Endothelial cell of umbilical vein (primary cell): ENCODE data around the gene FAM124B. TPM values are rescaled to one million over a fixed set of nuclear protein-coding genes. Genes with fewer than 3 reads are reported as not detected.

Experiments used
- BruUV-seq: library from RNA; stranded (reverse); fragments of 400-500 nt; replicated peaks from 2 replicates; lab custom pipeline; 2021; lab: Mats Ljungman, UMichigan
- CTCF ChIA-PET: fragments of 300-600, 350-600 bp; sonication (Branson Sonifier 250); formaldehyde crosslinking; loops from one replicate; lab custom pipeline; 2021; ENCODE audit warnings: antibody characterized with exemption, inconsistent platforms; lab: Charles Lee
- POLR2A ChIA-PET: fragments of 300-600, 350-600 bp; sonication (Branson Sonifier 250); formaldehyde crosslinking; loops from one replicate; lab custom pipeline; 2021; ENCODE audit warnings: antibody characterized with exemption, inconsistent platforms; lab: Charles Lee
- DNase-seq: peaks from one replicate; pipeline ENCODE4 v3.0.0-alpha.2; 2011; ENCODE audit warnings: low read depth, low spot score
- FAIRE-seq: peaks from 2 replicates; lab custom pipeline; 2011; peaks lifted over from hg19 to GRCh38; lab: Jason Lieb, UNC
- H2AFZ ChIP-seq: 2 replicates; pipeline ENCODE4 v1.6.0; 2012; ENCODE audit warnings: low read depth, low read length, control low read depth, inconsistent platforms
- H3K27ac ChIP-seq: 2 replicates; pipeline ENCODE4 v1.5.1; 2011; ENCODE audit warnings: low read depth, mild to moderate bottlenecking, control low read depth, low read length, moderate library complexity; ENCODE audit not compliant: insufficient read depth
- H3K27me3 ChIP-seq, 2 experiments: 2 replicates each; pipeline versions ENCODE4 v1.6.0 to v1.6.1; 2011; ENCODE audit warnings: low read length in 2 of 2, mixed read lengths in 1 of 2; ENCODE audit not compliant: control insufficient read depth in 2 of 2, insufficient read depth in 2 of 2
- H3K36me3 ChIP-seq, 2 experiments: 2 replicates in 1 of 2; 3 replicates in 1 of 2; pipeline ENCODE4 v1.5.1; 2011; ENCODE audit warnings: low read length in 2 of 2, mild to moderate bottlenecking in 1 of 2, moderate library complexity in 1 of 2; ENCODE audit not compliant: control insufficient read depth in 2 of 2, insufficient read depth in 2 of 2; ENCODE audit errors: extremely low read depth in 1 of 2
- H3K4me1 ChIP-seq: 3 replicates; pipeline ENCODE4 v1.5.1; 2011; ENCODE audit warnings: mild to moderate bottlenecking, low read length; ENCODE audit not compliant: control insufficient read depth, insufficient read depth; ENCODE audit errors: extremely low read depth
- H3K4me2 ChIP-seq: 2 replicates; pipeline ENCODE4 v1.6.1; 2011; ENCODE audit warnings: low read length, control low read depth, mixed read lengths; ENCODE audit not compliant: insufficient read depth
- H3K4me3 ChIP-seq, 3 experiments: fragments of 200-600 bp in 1 of 3; sonication (generic), shearing (Covaris generic) in 1 of 3; replicated peaks in 1 of 3; 2 replicates each; pipeline ENCODE4 v1.5.1; 2011 to 2016; ENCODE audit warnings: control low read depth in 3 of 3, low read length in 3 of 3, mild to moderate bottlenecking in 2 of 3, inconsistent platforms in 1 of 3, low read depth in 1 of 3, moderate library complexity in 1 of 3; ENCODE audit not compliant: insufficient read depth in 1 of 3
- H3K79me2 ChIP-seq: 2 replicates; pipeline ENCODE4 v1.6.0; 2012; ENCODE audit warnings: low read length, inconsistent platforms; ENCODE audit not compliant: control insufficient read depth, insufficient read depth
- H3K9ac ChIP-seq: replicated peaks from 2 replicates; pipeline ENCODE3; 2011; ENCODE audit warnings: low read length, control low read depth; ENCODE audit not compliant: insufficient read depth; ENCODE audit errors: extremely low read depth
- H3K9me1 ChIP-seq: replicated peaks from 3 replicates; pipeline ENCODE4 v1.6.0; 2011; ENCODE audit warnings: mild to moderate bottlenecking, low read length; ENCODE audit not compliant: control insufficient read depth, insufficient read depth; ENCODE audit errors: extremely low read depth
- H3K9me3 ChIP-seq: replicated peaks from 2 replicates; pipeline ENCODE4 v1.5.1; 2012; ENCODE audit warnings: low read length, inconsistent platforms; ENCODE audit not compliant: control insufficient read depth, insufficient read depth
- H4K20me1 ChIP-seq: replicated peaks from 2 replicates; pipeline ENCODE3; 2011; ENCODE audit warnings: mild to moderate bottlenecking, low read length; ENCODE audit not compliant: control insufficient read depth, insufficient read depth; ENCODE audit errors: extremely low read depth
- EZH2 ChIP-seq: IDR thresholded peaks from 2 replicates; pipeline ENCODE4 v1.6.1; 2012; ENCODE audit warnings: borderline replicate concordance, low read depth, mild to moderate bottlenecking, moderate library complexity, low read length, inconsistent platforms; ENCODE audit not compliant: severe bottlenecking
- FOS ChIP-seq: IDR thresholded peaks from 2 replicates; pipeline ENCODE4 v1.6.1; 2011; ENCODE audit warnings: mild to moderate bottlenecking, low read length, moderate library complexity, borderline replicate concordance; ENCODE audit not compliant: insufficient read depth
- GATA2 ChIP-seq: IDR thresholded peaks from 2 replicates; pipeline ENCODE4 v1.7.0; 2011; ENCODE audit warnings: low read depth, mild to moderate bottlenecking, moderate library complexity, mixed read lengths, low read length; ENCODE audit not compliant: insufficient read length, insufficient read depth
- JUN ChIP-seq: IDR thresholded peaks from 2 replicates; pipeline ENCODE4 v1.6.1; 2011; ENCODE audit warnings: borderline replicate concordance, low read depth; ENCODE audit not compliant: insufficient read length, insufficient read depth
- MAX ChIP-seq: IDR thresholded peaks from 2 replicates; pipeline ENCODE4 v1.6.1; 2011; ENCODE audit not compliant: insufficient read depth, insufficient read length
- MYC ChIP-seq: IDR thresholded peaks from one replicate; pipeline ENCODE4 v1.6.1; 2011; ENCODE audit warnings: mild to moderate bottlenecking, low read depth, low read length
- POLR2A ChIP-seq: IDR thresholded peaks from 2 replicates; pipeline ENCODE4 v1.6.1; 2012; ENCODE audit warnings: low read depth, mild to moderate bottlenecking, control low read depth, low read length
- POLR2AphosphoS5 ChIP-seq: IDR thresholded peaks from 2 replicates; pipeline ENCODE4 v1.6.1; 2012; ENCODE audit warnings: low read depth, mild to moderate bottlenecking, control low read depth, low read length, moderate library complexity; ENCODE audit not compliant: insufficient read depth
- dilution Hi-C: fragments of 300-500 bp; cut with MboI; formaldehyde crosslinking; loops from one replicate; pipeline ENCODE4 v1.15.0; 2019; ENCODE audit warnings: low sequenced_read_pairs; ENCODE audit not compliant: extremely low pct_ligation_motif_present
- intact Hi-C: fragments of 100-400 bp; cut with micrococcal nuclease; formaldehyde crosslinking; loops from one replicate; pipeline ENCODE4 v1.10.0; 2022
- polyA plus RNA-seq, 4 experiments: library from polyadenylated mRNA; depleted of rRNA in 3 of 4; stranded (reverse) in 3 of 4; unstranded in 1 of 4; fragments of >200 nt; gene quantifications; 2 replicates each; pipeline versions ENCODE4 v1.2.1 to v1.2.3, GENCODE V29; 2011 to 2012; ENCODE audit warnings: missing spikeins in 1 of 4
- total RNA-seq: library from RNA; stranded (reverse); gene quantifications from 2 replicates; pipeline ENCODE4 v1.2.3, GENCODE V29; 2021
- TF ChIP-seq, protein P1 (sequence below), 2 donors: IDR thresholded peaks; 1 replicate in 1 of 2; 2 replicates in 1 of 2; pipeline ENCODE4 v1.5.1; 2011; ENCODE audit warnings: low read length in 2 of 2, mild to moderate bottlenecking in 2 of 2, moderate library complexity in 2 of 2, control low read depth in 1 of 2, inconsistent platforms in 1 of 2, low read depth in 1 of 2; ENCODE audit not compliant: insufficient read depth in 1 of 2; ENCODE audit errors: extremely low read depth in 1 of 2

FAM124B gene
- total and polyA plus RNA-seq, 2 donors (not counting 3 experiments of a cell fraction or from before 2014, with no cell fraction given), result 82.0 to 119 TPM

DNA sequence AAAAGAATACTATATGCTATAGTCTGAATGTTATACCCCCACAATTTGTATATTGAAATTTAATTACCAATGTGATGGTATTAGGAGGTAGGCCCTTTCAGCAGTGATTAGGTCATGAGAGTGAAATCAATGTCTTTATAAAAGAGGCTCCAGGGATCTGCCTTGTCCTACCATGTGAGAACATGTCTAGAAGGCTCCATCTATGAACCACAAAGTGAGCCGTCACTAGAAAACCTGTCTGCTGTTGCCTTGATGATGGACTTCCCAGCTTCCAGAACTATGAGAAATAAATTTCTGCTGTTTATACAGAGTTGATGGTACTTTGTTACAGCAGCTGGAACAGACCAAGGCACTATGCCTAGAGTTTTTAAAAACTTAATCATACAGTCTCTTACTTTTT, 46.3 kb upstream of the FAM124B start:
- Histone ChIP-seq H2AFZ (no peak overlapping the region), H3K4me2 (no peak overlapping the region), H3K9ac (no peak overlapping the region), H3K4me1 (peaks cover 10% of the 10 kb centered on the region), H3K36me3 (no peaks in the 10 kb centered on the region), H3K9me3 (no peaks in the 10 kb centered on the region), H3K79me2 (no peaks in the 10 kb centered on the region), H3K27me3 (no peaks in the 10 kb centered on the region), H3K4me3 (no peak overlapping the region), H4K20me1 (no peaks in the 10 kb centered on the region), H3K27ac (no peak overlapping the region), H3K9me1 (no peaks in the 10 kb centered on the region)
- TF ChIP-seq FOS (no peak), GATA2 (no peak), MAX (no peak), POLR2A (no peak), EZH2 (no peak), MYC (no peak), POLR2AphosphoS5 (no peak), JUN (no peak)
- TF ChIP-seq, protein P1, sequence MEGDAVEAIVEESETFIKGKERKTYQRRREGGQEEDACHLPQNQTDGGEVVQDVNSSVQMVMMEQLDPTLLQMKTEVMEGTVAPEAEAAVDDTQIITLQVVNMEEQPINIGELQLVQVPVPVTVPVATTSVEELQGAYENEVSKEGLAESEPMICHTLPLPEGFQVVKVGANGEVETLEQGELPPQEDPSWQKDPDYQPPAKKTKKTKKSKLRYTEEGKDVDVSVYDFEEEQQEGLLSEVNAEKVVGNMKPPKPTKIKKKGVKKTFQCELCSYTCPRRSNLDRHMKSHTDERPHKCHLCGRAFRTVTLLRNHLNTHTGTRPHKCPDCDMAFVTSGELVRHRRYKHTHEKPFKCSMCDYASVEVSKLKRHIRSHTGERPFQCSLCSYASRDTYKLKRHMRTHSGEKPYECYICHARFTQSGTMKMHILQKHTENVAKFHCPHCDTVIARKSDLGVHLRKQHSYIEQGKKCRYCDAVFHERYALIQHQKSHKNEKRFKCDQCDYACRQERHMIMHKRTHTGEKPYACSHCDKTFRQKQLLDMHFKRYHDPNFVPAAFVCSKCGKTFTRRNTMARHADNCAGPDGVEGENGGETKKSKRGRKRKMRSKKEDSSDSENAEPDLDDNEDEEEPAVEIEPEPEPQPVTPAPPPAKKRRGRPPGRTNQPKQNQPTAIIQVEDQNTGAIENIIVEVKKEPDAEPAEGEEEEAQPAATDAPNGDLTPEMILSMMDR (IDR thresholded peaks at IDR 0.05; ENCODE audit: extremely low read depth in 1 of 2, insufficient read depth in 1 of 2, low read depth in 1 of 2, low read length in 2 of 2), result no peak
- dilution Hi-C loops (no loop called here), intact Hi-C loops (loop anchor here (2.0 kb wide), 2 partner anchors 79 to 477 kb away; no protein-coding TSS in a partner anchor)
- DNase-seq (no peak), FAIRE-seq (no peak)
- ChIA-PET CTCF (interaction anchor here (1.0 to 5.2 kb wide), 9 partner anchors 8 to 473 kb away, joined by 3 to 84 read pairs (median 14); partner anchors contain the start of gene FAM124B), POLR2A (interaction anchor here (1.3 to 1.4 kb wide), 2 partner anchors 41 to 46 kb away, joined by 3 read pairs; partner anchors contain the start of gene FAM124B)
- BruUV-seq, result no TSS peak
